ENCODE results near the gene FAM236D.
"Not testable (repeated sequence)": the region's sequence is repeated elsewhere in the genome, so short reads cannot be mapped to it uniquely, and the experiment has no call there.

Gene FAM236D

DNA sequence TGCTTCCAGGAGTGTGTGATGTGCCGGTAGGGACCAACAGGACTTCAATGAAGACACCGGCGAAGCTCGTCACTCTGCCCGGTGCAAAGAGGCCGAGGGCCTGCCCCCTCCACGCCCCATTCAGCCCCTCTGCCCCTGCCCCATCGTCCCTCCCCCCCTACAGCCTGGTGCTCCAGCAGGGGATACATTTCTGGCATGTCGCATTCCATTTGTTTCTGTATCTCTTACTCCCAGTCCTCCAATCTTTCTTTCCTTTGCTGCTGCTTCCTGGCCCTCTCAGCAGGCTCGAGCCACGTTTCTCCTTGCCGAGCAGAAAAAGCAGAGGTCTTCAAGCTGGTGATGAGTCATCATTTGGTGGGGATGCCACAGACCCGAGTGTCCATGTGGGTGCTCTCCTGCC, at the start of gene FAM236D:
FAM236D (minus strand) TSS at position 101 of the 400 bp plus-strand sequence; CDS start at position 1, 100 bp downstream.
- DNase-seq (ENCODE audit: low spot score): not testable (repeated sequence)

DNA sequence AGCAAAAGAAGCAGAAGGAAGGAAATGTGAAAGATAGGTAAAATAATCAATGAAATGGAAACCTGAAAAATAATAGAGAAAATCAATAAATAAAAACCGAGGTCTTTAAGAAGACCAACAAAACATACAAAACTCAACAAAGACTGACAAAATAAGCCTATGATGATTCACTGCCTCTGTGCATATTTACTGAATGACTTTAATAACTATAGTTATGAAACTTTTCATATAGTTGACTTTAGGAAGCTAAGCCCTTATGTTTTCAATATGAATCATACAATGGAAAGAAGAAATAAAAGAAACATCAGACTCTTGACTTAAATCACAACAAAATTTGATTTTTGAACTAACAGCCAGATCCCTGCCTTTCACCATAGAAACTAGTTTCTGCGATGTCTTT, 29.5 kb upstream of the FAM236D start:
- DNase-seq (ENCODE audit: low spot score): not testable (repeated sequence)

DNA sequence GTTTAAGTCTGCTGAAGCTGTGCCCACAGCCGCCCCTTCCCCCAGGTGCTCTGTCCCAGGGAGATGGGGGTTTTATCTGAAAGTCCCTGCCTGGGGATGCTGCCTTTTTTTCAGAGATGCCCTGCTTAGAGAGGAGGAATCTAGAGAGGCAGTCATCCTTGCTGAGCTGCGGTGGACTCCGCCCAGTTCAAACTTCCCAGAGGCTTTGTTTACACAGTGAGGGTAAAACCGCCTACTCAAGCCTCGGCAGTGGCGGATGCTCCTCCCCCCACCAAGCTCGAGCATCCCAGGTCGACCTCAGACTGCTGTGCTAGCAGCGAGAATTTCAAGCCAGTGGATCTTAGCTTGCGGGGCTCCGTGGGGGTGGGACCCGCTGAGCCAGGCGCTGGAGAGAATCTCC, 22.7 kb upstream of the FAM236D start:
- DNase-seq (ENCODE audit: low spot score): not testable (repeated sequence)

DNA sequence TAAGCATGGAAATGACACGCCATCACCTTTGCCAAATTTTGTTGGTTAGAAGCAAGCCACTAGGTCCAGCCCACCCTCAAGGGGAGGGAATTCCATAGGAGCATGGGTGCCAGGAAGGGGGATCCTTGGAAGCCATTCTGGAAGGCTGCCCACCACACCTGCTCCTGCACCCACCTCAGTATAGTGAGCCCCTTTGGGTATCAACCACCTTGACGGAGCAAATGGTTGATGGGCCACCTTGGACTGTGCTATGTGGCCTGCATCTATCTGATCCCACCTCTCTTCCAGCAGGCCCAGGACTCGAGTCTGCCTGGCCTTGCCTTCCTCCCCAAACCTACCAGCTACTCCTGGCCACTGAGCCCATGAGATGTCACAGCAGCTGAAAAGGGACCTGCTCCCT, 17.6 kb downstream of the FAM236D start:
- not testable (repeated sequence) for DNase-seq (ENCODE audit: low spot score)

DNA sequence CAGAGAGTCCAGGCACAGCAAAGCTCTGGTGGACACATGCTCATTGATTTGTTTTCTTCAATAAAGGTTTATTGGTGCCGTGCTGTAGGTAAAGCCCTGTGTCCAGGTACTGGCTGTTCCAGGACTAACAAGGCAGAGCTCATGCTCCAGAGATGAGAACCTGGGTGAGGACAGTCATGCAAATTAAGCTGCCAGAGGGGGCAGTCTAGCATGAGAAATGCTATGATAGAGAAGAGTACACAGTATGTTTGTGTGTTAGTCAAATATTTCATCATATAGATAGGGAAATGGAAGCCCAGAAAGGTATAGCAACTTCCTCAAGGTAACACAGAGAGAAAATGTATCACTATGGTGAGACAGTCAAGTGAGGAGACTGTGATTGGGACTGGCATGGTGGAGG, 19.9 kb downstream of the FAM236D start:
- not testable (repeated sequence) for DNase-seq (ENCODE audit: low spot score)

DNA sequence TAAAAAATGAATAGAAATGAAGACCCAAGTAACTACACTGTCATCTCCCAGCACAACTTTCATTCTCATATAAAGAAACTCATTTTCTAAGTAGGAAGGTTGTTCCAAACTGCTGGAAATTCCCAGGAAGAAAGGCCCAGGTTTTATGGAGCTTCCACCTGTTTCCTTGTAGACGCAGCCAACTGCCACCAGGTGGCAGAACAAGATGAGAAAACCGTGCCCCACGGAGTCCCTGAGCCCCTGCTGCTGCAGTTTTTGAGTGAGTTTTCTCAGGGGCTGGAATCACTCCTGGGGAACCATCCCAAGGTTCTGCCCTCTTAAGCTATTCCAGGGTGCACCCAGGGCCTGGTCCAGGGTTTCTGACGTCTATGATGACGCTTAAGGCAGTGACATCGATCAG, 24.0 kb downstream of the FAM236D start:
- DNase-seq (ENCODE audit: low spot score): not testable (repeated sequence)

DNA sequence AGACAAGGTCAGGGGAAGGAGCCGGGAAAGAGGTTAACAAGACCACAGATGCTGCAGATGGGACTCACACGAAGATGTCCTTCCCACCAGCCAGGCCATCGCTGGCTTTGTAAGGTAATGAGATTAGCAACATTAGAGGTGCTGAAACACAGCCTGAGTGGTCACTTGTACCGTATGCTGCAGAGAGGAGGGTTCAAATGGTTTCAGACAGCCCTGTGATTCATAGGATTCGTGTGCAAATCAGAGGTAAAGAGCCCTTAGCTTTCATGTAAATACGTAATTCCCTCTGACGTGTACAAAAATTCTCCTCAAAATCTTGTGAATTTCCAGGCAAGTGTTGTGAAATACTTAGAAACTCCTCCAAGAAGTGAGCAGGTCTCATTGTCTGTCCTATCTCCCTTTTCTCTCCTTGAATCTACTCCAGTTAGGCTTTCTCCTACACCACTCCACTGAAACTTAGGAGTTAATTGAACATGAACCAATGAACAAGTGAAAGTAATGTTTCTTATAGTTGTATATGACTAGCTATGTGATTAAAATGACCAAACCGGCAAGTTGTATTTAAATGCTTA, 24.6 kb downstream of the FAM236D start:
- not testable (repeated sequence) for DNase-seq (ENCODE audit: low spot score)

DNA sequence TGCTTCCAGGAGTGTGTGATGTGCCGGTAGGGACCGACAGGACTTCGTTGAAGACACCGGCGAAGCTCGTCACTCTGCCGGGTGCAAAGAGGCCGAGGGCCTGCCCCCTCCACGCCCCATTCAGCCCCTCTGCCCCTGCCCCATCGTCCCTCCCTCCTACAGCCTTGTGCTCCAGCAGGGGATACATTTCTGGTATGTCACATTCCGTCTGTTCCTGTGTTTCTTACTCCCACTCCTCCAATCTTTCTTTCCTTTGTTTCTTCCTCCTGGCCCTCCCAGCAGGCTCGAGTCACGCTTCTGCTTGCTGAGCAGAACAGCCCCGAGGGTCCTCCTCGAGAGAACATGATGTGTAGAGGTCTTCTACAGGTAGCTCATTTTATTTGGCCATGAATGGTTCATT, 25.4 kb downstream of the FAM236D start, which contains the start of gene FAM236B:
FAM236B (minus strand) TSS at position 101 of the 400 bp plus-strand sequence; CDS start at position 1, 100 bp downstream.
- DNase-seq (ENCODE audit: low spot score): not testable (repeated sequence)

DNA sequence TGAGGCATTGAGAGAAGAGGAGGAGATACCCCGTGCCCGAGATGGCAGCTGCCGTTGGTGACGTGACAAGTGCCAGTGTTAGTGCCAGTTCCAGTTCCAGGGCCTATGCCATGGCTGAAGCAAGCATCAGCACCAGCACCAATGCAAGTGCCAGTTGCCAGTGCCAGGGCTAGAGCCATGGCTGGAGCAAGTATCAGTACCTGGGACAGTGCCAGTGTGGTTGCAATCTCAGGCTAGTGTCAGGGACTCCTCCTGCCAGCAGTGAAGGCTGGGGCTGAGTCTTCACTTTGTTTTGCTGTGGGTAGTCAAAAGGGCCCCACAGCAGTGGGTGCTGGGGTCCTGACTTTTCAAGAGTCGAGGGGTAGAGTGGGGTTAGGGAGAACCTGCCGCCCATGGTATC, 29.9 kb downstream of the FAM236D start:
- not testable (repeated sequence) for DNase-seq (ENCODE audit: low spot score)

DNA sequence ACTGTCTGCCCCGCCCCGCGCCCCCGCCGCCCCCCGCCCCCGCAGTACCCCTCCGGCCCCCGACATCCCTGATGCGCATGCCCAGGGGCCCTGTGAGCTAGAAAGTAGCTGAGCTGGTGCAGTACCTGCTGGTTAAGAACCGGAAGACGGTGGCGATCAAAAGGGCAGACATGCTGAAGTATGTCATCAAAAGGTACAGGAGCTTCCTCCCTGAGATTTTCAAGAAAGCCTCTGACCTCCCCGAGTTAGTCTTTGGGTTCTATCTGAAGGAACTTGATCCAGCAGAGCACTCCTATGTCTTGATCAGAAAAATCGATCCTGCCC, 30.6 kb downstream of the FAM236D start:
- not testable (repeated sequence) for DNase-seq (ENCODE audit: low spot score)

DNA sequence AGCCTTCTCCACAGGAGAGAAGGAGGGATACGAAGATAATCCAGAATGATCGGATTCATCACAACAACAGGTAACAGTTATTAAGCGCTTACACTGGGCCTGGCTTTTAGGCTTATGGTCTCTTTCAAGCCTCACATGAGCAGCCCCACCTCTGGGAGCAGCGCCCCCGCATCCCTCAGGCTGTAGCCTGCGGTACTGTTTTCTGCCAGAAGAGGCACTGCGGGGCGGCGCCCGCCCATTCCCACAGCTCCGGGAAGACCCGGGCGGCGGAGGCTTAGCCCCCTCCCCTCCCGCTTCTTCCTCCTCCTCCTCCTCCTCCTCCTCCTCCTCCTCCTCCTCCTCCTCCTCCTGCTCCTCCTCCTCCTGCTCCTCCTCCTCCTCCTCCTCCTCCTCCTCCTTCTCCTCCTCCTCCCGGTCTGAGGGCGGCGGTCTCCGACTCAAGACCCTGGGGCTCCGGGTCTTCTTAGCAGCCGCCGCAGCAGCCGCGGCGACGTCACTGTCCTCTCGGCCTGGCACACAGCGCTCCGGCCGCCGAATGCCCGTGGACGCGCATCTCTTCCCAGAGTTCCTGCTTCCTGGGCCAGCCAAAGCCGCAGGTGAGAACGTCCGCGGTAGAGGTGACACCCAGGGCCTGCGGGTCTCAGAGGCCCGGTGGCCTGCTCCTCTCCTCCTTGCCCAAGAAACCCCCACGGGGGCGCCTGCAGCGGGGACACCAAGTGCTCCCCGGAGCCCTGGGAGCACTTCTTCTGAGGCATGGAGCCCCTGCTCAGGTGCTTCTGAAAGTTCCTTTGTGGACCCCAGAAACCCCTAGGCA, 31.1 kb downstream of the FAM236D start, which contains the start of gene DMRTC1B:
DMRTC1B (plus strand) TSS at position 238 of the 814 bp plus-strand sequence. CDS start 68,246 bp downstream, outside the sequence.
- DNase-seq (ENCODE audit: low spot score): not testable (repeated sequence)

DNA sequence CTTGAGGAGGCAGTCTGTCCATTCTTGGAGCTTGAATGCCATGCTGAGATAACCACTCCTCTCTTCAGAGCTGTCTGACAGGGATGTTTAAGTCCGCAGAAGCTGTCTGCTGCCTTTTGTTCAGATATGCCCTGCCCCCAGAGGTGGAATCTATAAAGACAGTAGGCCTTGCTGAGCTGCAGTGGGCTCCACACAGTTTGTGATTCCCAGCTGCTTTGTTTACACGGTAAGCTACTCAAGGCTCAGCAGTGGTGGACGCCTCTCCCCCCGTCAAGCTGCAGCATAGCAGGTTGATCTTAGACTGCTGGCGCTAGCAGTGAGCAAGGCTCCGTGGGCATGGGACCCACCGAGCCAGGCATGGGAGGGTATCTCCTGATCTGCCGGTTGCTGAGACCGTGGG, 47.6 kb downstream of the FAM236D start:
- not testable (repeated sequence) for DNase-seq (ENCODE audit: low spot score)

Data from AG08395 (cell line).